HL-60/S4 treated with phorbol 12-myristate 13-acetate at 8.2 ng/mL for 4 days and 3 days (cell line): ENCODE measurements around the gene DIO1.

Experiments used
- in situ Hi-C: fragments of 300-500 bp; cut with MboI; formaldehyde crosslinking; loops from 2 replicates; pipeline ENCODE4 v1.15.0; 2022; ENCODE audit warnings: low sequenced_read_pairs

DIO1 gene

DNA sequence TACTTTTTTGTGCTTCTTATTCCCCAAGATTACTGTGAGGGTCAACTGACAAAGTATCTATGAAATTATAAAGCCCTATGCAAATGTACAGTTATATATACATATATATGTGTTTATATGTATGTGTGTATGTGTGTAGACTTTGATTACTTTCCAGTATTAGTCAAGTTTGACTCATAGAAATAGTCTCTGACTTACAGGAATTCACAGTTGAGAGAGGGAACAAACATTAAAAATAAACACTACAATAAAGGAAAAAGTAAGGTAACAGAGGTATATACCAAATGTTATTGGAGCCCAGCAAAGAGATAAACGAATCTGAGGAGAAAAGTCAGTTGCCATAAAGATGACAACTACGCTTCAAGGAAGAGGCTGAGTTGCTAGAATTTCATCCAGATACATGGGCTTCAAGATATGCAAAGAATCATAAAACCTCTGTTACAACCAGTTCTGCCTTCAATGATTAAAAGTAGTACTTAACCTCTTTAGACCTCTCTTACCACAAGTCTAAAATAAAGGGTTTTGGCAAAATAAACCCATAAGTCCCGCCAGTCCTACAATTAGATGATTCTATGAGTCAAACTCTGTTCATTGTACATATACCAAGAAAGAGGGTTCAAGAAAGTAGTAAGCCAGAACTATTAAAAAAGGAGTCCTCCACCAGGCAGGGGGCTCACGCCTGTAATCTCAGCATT, 44.3 kb downstream of the DIO1 start:
- in situ Hi-C loops, result no loop called here

DNA sequence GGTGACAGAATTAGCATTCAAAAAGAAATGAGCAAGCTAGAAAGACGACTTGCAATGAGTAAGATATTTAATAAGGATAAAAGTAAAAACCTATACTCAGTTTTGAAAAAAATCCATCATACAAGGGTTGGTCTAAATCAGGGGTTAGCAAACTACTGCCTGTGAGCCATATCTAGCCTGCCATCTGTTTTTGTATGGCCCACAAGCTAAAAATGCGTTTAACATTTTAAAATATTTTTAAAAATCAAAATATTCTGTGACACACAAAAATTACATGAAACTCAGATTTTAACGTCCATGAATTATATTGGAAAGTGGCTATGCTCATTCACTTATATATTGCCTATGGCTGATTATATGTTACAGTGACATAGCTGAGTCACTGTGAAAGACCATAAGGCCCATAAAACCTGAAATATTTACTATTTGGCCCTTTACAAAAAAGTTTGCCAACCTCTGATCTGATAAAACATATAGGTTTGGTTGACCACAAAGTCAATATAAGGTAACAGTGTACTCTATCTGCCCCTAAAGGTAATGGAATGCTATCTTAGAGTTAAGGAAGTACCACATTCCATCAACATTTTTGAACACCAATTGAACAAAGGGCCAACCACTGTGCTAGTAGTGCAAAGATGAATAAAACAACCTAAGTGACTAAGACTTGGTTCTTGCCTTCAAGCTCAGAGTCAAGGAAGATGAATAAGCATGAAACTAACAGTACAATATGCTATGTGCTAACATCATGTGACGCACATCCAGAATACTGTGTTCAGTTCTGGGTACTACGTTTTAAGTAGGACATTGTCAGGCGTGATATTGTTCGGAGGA, 48.4 kb downstream of the DIO1 start:
- in situ Hi-C loops, result no loop called here

DNA sequence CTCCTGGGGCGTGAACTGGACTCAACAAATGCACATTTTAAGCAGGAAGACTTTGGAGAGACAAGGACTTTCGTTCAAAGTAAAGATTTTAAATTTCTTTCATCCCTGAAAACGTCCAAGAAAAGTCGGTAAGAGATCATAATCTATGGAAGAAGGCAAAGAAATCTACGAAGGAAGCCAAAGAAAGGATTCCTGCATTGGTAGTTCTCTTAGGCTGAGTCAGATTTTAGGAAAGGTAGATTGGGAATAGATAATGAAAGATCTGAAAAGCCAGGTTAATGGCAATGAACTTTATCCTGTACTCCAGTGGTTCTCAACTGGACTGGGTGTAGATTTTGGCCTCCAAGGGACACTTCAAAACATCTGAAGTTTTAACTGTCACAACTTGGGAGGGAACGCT, 49.1 kb downstream of the DIO1 start:
- in situ Hi-C loops, result no loop called here

DNA sequence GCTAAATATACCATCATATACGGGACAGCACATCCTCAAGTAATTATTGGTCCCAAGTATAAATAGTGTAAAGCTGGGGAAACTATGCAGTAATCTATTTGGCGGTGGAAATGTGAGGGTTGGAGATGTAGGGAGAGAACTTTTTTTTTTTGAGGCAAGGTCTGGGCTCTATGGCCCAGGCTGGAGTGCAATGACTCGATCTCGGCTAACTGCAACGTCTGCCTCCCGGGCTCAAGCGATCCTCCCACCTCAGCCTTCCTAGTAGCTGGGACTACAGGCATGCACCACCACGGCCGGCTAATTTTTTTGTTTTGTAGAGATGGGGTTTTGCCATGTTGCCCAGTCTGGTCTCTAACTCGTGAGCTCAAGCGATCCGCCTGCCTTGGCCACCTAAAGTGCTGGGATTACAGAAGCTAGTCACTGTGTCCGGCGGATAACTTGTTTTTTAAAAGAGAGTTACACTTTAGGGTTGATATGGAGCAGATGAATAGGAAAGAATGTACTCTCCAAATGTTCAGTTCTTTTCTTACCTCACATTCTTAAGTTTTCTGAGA, 49.6 kb downstream of the DIO1 start:
- in situ Hi-C loops, result no loop called here

DNA sequence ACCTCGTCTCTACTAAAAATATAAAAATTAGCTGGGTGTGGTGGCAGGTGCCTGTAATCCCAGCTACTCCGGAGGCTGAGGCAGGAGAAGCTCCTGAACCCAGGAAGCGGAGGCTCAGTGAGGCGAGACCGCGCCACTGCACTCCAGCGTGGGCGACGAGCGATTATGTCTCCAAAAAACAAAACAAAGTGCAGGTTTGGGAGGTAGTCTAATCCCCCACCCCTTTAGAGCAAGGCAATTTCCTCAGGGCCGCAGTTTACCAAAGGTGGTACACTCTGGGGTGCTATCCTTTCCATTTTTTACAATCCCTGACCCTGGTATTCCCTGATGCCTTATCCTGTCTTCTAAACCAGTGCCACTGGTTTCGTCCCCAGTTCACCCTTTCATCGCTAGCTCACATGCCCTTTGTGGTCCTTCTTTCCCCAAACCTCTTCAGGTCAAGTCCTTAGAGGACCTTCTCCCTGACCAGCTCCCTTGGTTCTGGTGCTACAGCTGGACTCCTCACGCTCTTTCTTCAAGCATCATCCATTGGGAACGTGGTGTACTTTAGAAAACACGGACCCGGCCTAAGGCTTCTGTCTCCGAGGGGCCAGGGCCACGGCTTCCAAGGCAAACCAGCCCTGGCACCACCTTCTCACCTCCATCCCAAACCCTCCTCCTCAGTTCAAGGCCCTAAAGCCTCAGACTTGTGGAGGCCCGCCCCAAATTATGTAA, 50.6 kb downstream of the DIO1 start:
- in situ Hi-C loops, result no loop called here

DNA sequence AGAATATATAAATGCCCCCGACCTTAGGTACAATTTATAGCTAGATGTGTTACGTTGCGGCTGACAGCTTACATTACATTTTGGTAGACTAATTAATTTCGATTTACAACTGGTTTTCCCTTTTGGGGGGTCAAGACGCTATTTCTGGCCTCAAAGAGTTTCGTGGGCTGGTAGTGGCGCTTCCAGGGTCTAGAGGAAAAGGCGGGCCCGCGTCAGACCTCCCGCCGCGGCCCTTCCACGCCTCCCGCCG, 51.1 kb downstream of the DIO1 start:
- in situ Hi-C loops, result no loop called here

DNA sequence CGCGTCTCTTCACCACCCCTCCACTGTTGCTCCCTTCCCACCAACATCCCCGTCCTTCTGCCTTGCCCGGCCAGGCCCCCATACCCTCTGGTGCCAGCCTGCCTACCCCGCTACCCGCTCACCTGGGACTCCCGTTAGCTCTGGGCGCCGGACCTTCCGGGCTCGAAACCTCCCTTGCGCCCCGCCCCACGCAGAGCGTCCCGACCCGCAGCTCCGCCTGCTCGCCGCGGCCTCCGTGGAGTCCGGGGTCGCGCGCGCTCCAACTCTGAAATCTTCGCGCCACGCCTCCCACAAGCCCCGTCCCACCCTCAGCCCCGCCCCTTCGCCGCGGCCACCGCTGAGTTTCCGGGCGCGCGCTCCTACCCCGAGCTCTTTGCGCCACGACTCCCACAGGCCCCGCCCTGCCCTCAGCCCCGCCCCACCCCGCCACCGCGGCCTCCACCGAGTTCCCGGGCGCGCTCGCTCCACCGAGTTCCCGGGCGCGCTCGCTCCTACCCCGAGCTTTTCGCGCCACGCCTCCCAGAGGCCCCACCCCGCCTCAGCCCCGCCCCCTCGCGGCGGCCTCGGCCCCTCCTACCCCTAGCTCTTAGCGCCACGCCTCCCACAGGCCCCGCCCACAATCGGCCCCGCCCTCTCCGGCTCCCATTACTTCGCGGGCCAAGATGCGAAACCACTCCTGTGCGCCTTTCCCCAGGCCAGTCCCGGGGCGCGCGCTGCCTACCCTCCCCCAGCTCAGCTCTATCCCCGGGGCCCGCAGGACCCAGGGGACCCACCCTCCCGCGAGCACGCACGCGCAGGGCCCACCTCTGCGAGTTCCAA, 51.7 kb downstream of the DIO1 start, which contains the start of gene IFT25:
IFT25 (minus strand) TSS at position 267 of the 819 bp plus-strand sequence. CDS start 5,617 bp downstream, outside the sequence.
- in situ Hi-C loops, result no loop called here

DNA sequence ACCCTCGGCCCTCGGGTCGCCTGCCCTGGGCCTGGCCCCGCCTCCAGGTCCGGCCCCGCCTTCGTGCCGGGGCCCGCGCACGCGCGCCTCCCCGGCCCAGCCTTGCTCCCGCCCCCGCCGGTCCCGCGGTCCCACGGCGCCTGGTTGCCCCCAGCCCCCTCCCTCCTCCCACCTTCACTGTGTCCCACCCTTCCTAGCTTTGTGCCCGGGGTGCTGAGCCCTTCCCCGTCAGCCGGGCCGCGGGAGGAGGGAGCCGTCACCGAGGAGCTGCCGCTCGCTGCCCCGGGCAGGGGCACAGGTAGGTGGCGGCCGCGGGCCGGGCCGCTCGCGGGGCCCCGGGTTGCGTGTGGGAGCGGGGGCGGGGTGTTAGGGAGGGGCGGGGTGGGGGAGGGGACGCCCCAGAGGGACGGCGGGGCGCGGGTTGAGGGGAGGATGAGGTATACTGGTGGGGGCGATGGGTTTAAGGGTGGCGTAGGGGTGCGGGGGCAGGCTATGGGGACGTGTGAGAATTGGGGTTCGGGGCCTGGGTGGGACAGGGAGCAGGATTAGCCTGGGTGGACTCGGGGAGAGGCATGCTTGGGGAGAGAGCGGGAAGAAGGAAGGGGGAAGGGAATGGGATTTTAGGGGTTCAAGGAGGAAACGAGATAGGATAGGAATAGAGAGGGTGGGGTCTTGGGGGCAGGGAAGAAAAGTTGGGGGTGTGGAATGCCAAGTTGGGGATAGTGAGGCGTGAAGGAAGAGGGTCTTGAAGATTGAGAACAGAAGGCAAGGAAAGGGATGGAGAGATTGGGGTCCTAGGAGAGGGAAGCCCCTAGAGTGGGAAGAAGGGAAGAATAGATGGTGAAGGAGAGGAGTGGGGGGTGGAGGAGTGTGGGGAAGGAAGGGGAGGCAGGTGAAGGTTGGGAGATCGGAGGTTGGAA, 52.5 kb downstream of the DIO1 start, which contains the start of gene LRRC42:
LRRC42 (plus strand) TSS at position 99 of the 920 bp plus-strand sequence. CDS start 5,650 bp downstream, outside the sequence.
- in situ Hi-C loops, result no loop called here

DNA sequence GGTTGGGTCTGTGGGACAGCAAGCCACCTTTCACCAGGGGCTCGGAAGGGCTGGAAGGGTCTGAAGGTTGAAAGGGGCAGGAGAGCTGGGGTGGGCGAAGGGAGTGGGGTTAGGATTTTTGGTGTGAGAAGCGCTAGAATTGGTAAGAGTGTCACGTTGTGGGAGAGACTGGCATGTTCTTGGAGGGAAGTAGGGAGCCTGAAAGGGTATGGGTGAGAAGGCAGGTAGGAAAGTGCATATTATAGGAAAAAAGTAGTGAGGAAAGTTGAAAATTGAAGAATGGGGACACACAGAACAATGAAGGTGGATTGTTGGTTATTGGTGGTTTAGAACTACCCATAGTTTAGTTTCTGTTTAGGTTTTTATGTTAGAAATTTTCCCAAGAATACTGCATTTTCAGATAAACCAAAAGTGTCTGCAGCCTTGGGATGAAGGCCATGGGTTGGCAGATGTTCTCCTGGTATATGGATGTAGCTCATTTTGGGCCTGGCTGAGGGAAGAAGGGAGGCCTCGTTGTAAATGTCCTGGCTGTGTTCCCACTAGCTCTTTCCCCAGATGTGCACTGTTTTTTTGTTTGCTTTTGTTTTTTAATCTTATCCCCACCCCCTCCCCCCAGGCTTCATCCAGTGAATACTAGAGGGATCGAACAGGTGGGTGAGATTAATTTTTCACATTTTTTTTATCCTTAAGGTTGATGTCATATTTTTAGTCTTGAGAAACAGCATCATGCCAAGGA, 53.4 kb downstream of the DIO1 start:
- in situ Hi-C loops, result no loop called here

DNA sequence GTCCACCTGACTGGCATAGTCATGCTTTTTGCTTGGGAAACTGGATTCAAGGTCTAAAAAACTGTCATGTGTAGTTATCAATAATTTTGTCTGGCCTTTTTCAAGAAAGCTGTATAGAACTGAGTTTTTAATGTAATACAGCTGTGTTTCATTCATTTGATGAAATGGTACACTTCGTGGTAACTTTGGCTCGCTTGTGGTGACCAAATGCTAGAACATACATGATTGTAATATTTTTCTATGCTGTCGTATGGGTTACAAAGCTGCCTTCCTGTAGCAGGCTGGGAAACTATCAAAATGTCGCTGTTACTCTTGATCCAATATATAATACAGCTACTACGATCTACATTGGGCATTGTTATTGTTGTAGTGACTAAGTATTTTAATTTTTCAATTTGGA, 54.3 kb downstream of the DIO1 start:
- in situ Hi-C loops, result no loop called here

DNA sequence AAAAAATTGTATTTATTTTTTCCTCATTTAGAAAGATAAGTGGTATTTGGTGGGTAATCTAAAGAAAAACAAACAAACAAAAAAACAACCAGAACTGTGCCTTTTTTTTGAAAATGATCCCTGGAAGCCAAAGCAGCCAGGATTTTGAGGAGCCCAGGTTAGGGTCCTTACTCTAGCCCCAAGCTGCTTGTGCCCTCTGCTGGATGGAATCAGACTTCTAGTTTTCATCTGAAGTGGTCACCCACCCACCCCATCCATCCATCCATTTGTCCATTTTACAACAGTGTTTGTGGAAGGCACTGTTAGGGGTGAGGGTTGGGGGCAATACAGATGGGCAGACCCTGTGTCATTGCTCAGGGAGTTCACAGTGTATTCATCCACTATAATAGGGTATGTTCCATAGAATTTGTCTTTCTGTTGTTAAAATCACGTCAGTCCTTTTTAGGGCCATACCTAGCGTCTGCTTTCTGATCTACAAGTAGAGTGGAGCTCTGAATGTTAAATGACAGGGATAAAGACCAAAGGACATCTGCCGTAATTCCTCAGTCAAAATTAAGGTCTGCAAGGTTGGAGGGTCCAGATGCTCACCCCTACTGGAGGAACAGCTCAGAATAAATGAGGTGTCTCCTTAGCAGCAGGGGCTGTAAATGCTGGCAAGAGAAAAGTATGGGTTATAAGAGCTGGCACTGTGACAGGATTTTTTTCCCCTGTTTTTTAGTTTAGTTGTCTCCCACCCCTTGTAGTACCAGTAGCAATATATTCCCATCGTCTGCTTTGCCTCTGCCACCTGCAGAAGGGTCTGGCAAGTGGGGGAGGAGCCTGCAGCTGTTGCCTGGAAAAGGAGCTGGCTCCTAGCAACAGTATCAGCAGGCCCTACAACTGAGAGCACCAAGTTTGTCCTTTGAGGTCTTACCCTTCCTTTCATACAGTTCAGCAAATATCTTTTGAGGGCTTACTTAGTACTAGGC, 55.3 kb downstream of the DIO1 start:
- in situ Hi-C loops, result no loop called here

DNA sequence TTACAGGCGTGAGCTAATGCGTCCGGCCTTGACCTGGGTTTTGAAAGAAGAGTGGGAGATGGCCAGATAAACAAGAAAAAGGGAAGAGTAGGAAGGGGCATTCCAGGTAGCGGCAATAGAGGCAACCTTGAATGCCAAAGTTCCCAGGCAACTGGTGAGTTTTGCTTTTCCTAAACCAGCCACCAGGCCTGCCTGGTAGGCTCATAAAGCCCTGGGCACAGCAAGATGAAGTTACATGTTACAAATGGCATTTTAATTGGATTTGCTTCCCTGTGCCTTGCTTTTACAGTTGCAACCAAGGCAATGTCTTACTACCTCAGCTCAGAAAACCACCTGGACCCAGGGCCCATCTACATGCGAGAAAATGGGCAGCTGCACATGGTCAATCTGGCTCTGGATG, 57.7 kb downstream of the DIO1 start:
- in situ Hi-C loops, result loop anchor here (25.0 kb wide), 1 partner anchor 89 kb away; no protein-coding TSS in a partner anchor

DNA sequence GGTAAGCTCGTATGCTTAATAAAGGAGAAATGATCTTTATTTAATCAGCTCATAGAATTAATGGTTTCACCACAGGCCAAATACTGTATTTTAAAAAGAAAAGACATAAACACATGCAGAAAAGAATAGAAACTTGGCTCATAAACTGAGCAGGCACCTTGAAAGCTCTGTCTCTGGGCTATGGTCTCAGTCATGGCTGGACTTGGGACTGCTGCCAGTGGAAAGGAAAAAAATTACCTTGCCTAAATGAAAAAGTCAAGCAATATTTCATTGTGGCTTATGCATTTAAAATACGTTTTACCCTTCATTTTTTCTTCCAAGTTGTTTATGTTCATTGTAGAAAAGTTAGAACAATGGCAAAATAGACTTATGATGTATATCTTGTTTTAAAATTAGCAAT, 60.1 kb downstream of the DIO1 start:
- in situ Hi-C loops, result loop anchor here (25.0 kb wide), 1 partner anchor 92 kb away; no protein-coding TSS in a partner anchor

DNA sequence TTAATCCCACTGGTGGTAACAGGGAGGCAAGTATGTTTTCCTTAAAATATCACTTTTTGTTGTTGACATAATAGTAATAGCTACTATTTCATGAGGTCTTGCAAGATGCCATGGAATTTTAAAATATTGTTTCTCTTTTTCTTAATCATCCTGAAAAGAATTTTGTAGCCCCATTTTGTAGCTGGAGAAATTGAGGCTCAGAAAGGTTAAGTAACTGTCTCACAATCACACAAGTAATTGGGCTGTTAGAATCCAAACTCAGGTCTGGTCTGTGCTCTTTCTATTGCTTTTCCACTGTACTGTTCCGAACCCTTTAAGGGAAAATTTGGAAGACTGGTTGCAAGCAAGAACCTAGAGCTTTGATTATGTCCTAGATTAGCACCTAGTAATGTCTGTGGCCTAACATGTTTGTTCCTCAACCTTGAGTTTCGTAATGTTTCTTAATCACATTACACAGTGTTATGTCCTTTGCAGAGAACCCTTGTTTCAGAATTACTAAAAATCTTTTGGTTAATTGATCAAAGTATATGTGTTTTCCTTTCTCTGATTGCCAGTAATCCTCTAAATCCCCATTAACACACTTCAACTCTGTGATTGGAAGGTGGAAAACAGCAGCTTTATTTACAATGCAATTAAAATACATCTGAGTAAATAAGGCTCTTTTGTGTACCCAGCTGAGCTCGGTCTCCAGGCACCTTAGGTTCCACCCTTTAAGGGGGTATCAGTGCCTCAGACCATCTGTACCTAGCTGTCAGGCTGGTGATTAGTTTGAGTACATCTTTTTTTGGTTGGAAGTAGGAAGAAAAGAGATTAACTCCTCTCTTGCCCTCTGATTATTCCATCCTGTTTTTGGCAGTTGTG, 62.6 kb downstream of the DIO1 start:
- in situ Hi-C loops, result loop anchor here (25.0 kb wide), 1 partner anchor 94 kb away; no protein-coding TSS in a partner anchor

DNA sequence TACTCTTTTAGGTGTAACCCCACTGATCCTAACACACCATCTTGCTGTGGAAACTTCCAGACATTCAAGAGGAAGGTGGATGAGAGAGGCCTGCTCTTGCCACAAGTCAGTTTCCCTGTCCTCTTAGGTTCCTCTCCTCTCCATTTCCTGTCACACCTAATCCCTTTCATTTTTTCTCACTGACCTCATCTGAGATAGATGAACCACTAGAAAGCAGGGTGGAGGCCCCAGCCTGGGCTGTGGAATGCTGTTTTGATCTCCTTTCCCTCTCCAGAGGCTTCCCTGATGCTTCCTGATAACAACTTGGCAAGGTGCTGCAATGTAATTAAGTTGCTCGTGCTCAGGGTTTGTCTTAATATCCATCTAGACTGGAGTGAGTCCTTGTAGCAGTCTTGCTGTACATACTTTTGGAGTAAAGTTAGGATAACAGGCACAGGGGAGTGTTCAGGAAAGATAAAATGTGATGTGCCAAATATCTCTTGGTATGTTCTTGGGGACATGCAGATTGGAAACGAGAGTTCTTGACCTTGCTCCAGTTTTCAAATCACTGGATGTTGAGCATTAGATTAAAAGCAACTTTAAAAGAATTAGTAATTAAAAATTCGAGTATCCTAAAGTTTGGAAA, 63.3 kb downstream of the DIO1 start:
- in situ Hi-C loops, result loop anchor here (25.0 kb wide), 1 partner anchor 95 kb away; no protein-coding TSS in a partner anchor

DNA sequence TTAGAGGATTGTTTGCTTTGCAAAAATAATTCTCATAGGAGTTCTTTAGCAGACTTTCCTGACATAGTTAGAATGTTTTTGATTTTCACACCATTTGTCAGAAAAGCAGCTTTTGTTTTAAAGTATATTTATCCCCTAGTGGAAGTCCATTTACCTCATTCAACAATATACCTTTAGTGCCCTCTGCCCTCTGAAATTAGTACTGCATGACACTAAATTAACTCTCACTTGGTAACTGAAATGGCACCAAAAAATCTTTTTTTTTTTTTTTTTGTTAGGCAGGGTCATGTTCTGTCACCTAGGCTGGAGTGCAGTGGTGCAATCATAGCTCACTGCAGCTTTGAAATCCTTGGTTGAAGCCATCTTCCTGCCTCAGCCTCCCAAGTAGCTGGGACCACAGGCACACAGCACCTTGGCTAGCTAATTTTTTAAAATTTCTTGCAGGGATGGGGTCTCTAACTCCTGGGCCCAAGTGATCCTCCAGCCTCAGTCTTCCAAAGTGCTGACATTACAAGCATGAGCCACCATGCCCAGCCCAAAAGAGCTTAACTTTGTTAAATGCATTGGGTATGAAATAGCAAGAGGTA, 65.8 kb downstream of the DIO1 start:
- in situ Hi-C loops, result loop anchor here (25.0 kb wide), 1 partner anchor 97 kb away; no protein-coding TSS in a partner anchor
